ENCODE data around the gene DPPA3. TPM values are rescaled to one million over a fixed set of nuclear protein-coding genes. Genes with fewer than 3 reads are reported as not detected.

DPPA3 gene
- total RNA-seq, 1 donor from 2014 or later, result not detected

DNA sequence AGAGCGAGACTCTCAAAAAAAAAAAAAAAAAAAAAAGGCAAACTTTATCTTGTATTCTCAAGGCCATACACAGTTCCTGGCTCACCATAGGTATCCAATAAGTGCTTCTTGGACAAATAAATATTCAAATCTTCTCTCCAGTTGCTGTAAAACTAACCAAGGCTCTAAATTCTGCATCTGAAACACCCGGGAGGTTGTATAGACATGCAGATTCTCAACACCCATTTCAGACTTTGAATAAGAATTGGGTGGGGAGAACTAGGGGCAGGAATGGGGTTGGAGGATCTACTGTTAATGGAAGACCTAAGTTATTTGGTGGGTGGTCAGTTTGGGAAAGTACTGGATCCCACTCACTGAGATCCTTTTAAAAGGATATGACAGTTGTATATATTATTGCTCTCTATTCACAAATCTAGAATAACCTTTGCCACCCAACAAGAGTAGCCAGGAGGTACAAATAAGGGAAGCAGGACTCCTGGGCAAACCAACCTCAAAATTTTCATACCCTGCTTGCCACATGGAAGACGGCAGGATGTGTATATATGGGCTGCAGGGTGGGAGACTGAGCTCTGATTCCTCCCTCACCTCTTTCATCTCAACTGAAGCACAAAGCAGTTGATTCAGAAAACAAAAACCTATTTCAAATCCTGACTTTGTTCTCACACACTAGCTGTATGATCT, 16.5 kb upstream of the DPPA3 start:
- ATAC-seq, result no peak
- no peak overlapping the region for H3K27ac ChIP-seq
- H3K4me3 ChIP-seq, result no peak overlapping the region
- H3K27me3 ChIP-seq (ENCODE audit: low read depth), result no peaks in the 10 kb centered on the region
- DNase-seq, result no peak
- intact Hi-C loops (cut with DNase I), result no loop called here
- H3K9me3 ChIP-seq, result no peaks in the 10 kb centered on the region
- peaks cover 10% of the 10 kb centered on the region for H3K4me1 ChIP-seq
- TF ChIP-seq, protein P1, sequence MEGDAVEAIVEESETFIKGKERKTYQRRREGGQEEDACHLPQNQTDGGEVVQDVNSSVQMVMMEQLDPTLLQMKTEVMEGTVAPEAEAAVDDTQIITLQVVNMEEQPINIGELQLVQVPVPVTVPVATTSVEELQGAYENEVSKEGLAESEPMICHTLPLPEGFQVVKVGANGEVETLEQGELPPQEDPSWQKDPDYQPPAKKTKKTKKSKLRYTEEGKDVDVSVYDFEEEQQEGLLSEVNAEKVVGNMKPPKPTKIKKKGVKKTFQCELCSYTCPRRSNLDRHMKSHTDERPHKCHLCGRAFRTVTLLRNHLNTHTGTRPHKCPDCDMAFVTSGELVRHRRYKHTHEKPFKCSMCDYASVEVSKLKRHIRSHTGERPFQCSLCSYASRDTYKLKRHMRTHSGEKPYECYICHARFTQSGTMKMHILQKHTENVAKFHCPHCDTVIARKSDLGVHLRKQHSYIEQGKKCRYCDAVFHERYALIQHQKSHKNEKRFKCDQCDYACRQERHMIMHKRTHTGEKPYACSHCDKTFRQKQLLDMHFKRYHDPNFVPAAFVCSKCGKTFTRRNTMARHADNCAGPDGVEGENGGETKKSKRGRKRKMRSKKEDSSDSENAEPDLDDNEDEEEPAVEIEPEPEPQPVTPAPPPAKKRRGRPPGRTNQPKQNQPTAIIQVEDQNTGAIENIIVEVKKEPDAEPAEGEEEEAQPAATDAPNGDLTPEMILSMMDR (IDR thresholded peaks at IDR 0.05), result no peak
- H3K36me3 ChIP-seq, result no peaks in the 10 kb centered on the region

DNA sequence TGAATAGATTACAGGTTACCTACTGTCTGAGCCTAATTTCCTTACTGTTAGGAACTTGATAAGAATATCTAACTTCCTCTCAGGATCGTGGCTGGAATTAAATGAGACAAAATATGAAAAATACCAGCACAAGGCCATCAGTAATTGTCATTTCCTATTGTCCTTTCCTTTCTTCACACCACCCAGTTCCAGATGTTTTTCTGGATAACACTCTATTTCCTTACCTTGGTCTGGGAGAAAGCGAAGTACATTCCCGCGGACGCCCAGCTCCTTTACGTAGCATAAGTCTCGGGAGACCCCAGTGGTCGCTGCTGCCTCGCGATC, 16.0 kb upstream of the DPPA3 start:
- no peak overlapping the region for H3K4me3 ChIP-seq

DNA sequence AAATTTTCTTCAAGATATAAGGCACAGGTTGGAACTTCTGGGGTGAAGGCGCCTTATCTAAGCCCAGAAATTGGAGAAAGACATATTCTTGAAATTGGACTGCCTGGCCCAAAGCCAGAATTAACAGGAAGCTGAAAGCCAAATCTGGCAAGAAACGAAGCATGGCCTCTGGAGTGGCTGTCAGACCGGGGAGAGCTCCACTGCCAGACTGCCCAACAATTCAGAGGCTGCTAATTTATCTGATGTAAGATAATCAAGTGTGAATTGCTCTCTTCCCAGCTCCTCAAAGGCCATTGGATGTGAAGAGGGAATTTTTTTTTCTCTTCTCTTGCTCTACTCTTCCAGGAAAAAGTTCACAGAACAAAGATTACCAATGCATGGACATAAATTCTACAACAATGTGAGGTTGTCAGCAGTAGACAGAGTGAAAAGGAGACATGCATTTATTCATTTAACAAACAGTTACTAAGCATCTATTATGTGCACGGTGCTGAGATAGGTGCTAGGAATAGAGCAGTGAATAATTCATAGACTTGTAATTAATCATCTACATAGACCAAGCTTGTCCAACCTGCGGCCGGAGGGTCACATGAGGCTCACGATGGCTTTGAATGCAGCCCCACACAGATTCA, 15.6 kb upstream of the DPPA3 start, which contains the start of gene GDF3:
Gene GDF3 (minus strand): TSS at position 210 of the 632 bp plus-strand sequence. CDS start 47 bp downstream, at position 163.
- no peak within 1 kb of the TSS for H3K4me3 ChIP-seq
- peaks cover 10% of the 10 kb centered on the region for H3K4me1 ChIP-seq
- intact Hi-C loops (cut with DNase I), result no loop called here
- DNase-seq (no peak), ATAC-seq (no peak)
- no peaks in the 10 kb centered on the region for H3K36me3 ChIP-seq
- H3K27me3 ChIP-seq (ENCODE audit: low read depth), result no peaks in the 10 kb centered on the region
- H3K27ac ChIP-seq, result no peak within 1 kb of the TSS
- TF ChIP-seq, protein P1 (IDR thresholded peaks at IDR 0.05), result no peak
- no peaks in the 10 kb centered on the region for H3K9me3 ChIP-seq

More for the DNA sequence above, 16.0 kb upstream of the DPPA3 start:
- ATAC-seq (no peak), DNase-seq (no peak)
- no peaks in the 10 kb centered on the region for H3K36me3 ChIP-seq
- H3K9me3 ChIP-seq, result no peaks in the 10 kb centered on the region
- no peaks in the 10 kb centered on the region for H3K27me3 ChIP-seq (ENCODE audit: low read depth)
- TF ChIP-seq, protein P1 (IDR thresholded peaks at IDR 0.05), result no peak
- peaks cover 10% of the 10 kb centered on the region for H3K4me1 ChIP-seq
- intact Hi-C loops (cut with DNase I), result no loop called here
- no peak overlapping the region for H3K27ac ChIP-seq

DNA sequence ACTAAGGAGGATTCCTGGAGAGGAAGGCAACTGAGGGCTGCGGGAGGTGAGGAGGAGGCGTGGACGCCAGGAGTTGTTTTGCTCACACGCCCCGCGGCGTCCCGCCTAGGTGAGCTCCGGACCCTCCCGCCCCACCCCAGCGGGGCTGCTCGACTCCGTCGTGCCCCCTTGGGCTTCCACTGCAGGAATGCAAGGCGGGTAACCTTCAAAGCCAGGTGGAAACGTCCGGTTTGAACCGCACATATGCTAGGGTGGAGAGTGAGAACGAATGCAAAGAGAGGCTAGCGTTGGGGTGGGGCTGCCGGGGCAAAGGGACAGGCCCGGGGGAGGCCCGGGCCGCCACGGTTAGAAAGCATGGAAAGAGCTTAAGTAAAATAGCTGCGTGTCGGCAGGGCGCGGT, 5.4 kb upstream of the DPPA3 start:
- DNase-seq, result no peak
- Histone ChIP-seq H3K36me3 (no peaks in the 10 kb centered on the region), H3K4me3 (no peak overlapping the region), H3K9me3 (no peaks in the 10 kb centered on the region), H3K27me3 (ENCODE audit: low read depth) (no peaks in the 10 kb centered on the region), H3K4me1 (no peaks in the 10 kb centered on the region), H3K27ac (no peak overlapping the region)
- TF ChIP-seq, protein P1 (IDR thresholded peaks at IDR 0.05), result no peak
- intact Hi-C loops (cut with DNase I), result no loop called here
- ATAC-seq, result no peak

DNA sequence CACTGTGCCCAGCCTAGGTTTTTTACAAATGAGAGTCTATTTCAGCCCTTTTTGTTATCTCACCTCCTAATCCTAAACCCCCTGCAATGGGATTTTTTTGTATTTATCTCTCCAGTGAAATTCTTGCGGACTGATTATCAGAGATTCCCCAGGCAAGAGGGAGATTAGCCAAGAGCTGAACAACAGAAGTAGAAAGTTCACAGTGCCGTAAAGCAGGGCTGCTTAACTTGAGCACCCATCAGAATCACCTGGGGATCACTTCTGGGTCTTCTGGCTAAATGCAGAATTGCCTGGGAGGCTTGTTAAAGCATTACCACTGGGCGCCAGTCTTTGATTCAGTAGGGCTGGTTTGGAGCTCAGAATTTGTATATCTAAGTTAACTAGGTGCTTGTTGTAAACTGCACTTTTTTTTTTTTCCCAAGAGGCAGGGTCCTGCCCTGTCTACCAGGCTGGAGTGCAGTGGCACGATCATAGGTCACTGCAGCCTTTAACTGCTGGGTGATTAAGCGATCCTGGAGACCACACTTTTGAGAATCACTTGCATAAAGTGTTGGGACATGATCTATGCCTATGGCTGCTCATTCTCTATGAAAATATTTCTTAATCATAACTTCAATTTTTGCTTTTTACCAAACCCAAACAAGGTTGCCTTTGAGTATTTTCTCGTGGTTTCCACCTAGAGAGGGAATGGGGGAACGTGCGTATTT, 1.1 kb upstream of the DPPA3 start:
- TF ChIP-seq, protein P1 (IDR thresholded peaks at IDR 0.05), result no peak
- Histone ChIP-seq H3K27me3 (ENCODE audit: low read depth) (no peaks in the 10 kb centered on the region), H3K27ac (no peak overlapping the region), H3K4me3 (no peak overlapping the region), H3K36me3 (no peaks in the 10 kb centered on the region), H3K4me1 (no peaks in the 10 kb centered on the region), H3K9me3 (no peaks in the 10 kb centered on the region)
- no peak for DNase-seq
- intact Hi-C loops (cut with DNase I), result no loop called here
- ATAC-seq, result no peak

Data from lower lobe of right lung (tissue), 2 donors.